ENCODE data around the gene PLXNA4.

- no peak for TF ChIP-seq CTCF (optimal IDR thresholded peaks at IDR 0.05 in 1 of 3, IDR thresholded peaks at IDR 0.05 in 1 of 3, conservative IDR thresholded peaks at IDR 0.05 in 1 of 3; ENCODE audit: extremely low read depth in 1 of 3, insufficient read depth in 2 of 3, low read length in 3 of 3)
- no peak for TF ChIP-seq EZH2 (IDR thresholded peaks at IDR 0.05; ENCODE audit: low read length)
Observed at GRCh38 chr7:132590162-132590561, 13.9 kb upstream of the PLXNA4 start.

All from keratinocyte (primary cell).